Hepatic stellate cell (primary cell): ENCODE measurements around the gene ANO9.
A peak's percentile ranks its signal among the peaks of the same experiment; 100 is the strongest.
"Not testable (repeated sequence)": the region's sequence is repeated elsewhere in the genome, so short reads cannot be mapped to it uniquely, and the experiment has no call there.

ENCODE experiments used
- DNase-seq: peaks from one replicate; pipeline ENCODE4 v3.0.0; 2011; ENCODE audit warnings: low spot score

The ANO9 gene

GRCh38 chr11:469684-470560 is 28.1 kb upstream of the ANO9 start:
- DNase-seq, result peak; percentile 96

GRCh38 chr11:469026-469683 is 27.3 kb upstream of the ANO9 start:
- not testable (repeated sequence) for DNase-seq

- DNase-seq, result no peak
Observed at GRCh38 chr11:468493-468892, 26.7 kb upstream of the ANO9 start.

- DNase-seq, result no peak
Observed at GRCh38 chr11:468036-468435, 26.2 kb upstream of the ANO9 start.

GRCh38 chr11:465896-466530 is 24.2 kb upstream of the ANO9 start:
- no peak for DNase-seq

- no peak for DNase-seq
Observed at GRCh38 chr11:464316-464715, 22.5 kb upstream of the ANO9 start.

- no peak for DNase-seq
Observed at GRCh38 chr11:462107-462890, 20.5 kb upstream of the ANO9 start.

GRCh38 chr11:461626-462025 is 19.8 kb upstream of the ANO9 start:
- no peak for DNase-seq

GRCh38 chr11:460331-461199 is 18.8 kb upstream of the ANO9 start:
- DNase-seq, result no peak

GRCh38 chr11:459511-460220 is 17.9 kb upstream of the ANO9 start:
- DNase-seq, result no peak

GRCh38 chr11:457111-457760 is 15.4 kb upstream of the ANO9 start:
- no peak for DNase-seq

- no peak for DNase-seq
Observed at GRCh38 chr11:456533-456932, 14.7 kb upstream of the ANO9 start.

- no peak for DNase-seq
Observed at GRCh38 chr11:455566-456147, 13.8 kb upstream of the ANO9 start.

GRCh38 chr11:454801-455565 is 13.2 kb upstream of the ANO9 start:
- DNase-seq, result no peak

- no peak for DNase-seq
Observed at GRCh38 chr11:454043-454442, 12.2 kb upstream of the ANO9 start.

- no peak for DNase-seq
Observed at GRCh38 chr11:453564-453963, 11.8 kb upstream of the ANO9 start.

- no peak for DNase-seq
Observed at GRCh38 chr11:452916-453527, 11.2 kb upstream of the ANO9 start.

- DNase-seq, result no peak
Observed at GRCh38 chr11:452203-452744, 10.5 kb upstream of the ANO9 start.
